ENCODE results near the gene DENND6A.
A peak's percentile ranks its signal among the peaks of the same experiment; 100 is the strongest.

DENND6A gene

GRCh38 chr3:57596495-57597126, 96.3 kb downstream of the DENND6A start:
- Histone ChIP-seq H3K27ac (ENCODE audit: low read depth, low read length) (peak overlapping the region; percentile 97), H2AK5ac (ENCODE audit: low read length) (no peak overlapping the region), H3K56ac (ENCODE audit: low read length) (peak overlapping the region; percentile 96), H3K4me3 (ENCODE audit: low read length) (peak overlapping the region; percentile 99), H3K4me1 (ENCODE audit: control insufficient read depth, low read depth, low read length) (no peaks in the 10 kb centered on the region), H3K79me2 (ENCODE audit: control insufficient read depth, insufficient read depth, low read length) (peaks cover 49% of the 10 kb centered on the region), H3K4ac (ENCODE audit: low read depth, low read length) (peak overlapping the region; percentile 8), H4K5ac (ENCODE audit: low read length) (no peak overlapping the region), H2BK5ac (ENCODE audit: low read length) (peak overlapping the region; percentile 98), H3K36me3 (ENCODE audit: control insufficient read depth, insufficient read depth, low read length) (no peaks in the 10 kb centered on the region), H2BK15ac (replicated peaks; ENCODE audit: low read depth) (no peak overlapping the region), H3K18ac (ENCODE audit: low read length) (peak overlapping the region; percentile 46), H3K23ac (ENCODE audit: low read length) (peak overlapping the region; percentile 94), H2BK120ac (ENCODE audit: low read depth, low read length) (no peak overlapping the region), H3K9ac (ENCODE audit: low read length) (peak overlapping the region; percentile 100), H3K4me2 (ENCODE audit: low read length) (peak overlapping the region; percentile 56), H3K79me1 (ENCODE audit: low read length) (no peaks in the 10 kb centered on the region), H3K27me3 (ENCODE audit: insufficient read depth, low read length, poor library complexity) (no peaks in the 10 kb centered on the region), H4K8ac (ENCODE audit: low read depth, low read length) (no peak overlapping the region)
- peak; percentile 83 for DNase-seq
- WGBS (ENCODE audit: extremely low coverage, insufficient coverage, low lambda C conversion rate), result no CpG with 5 or more reads among the region's 31 CpGs

GRCh38 chr3:57594576-57594975, 98.3 kb downstream of the DENND6A start:
- Histone ChIP-seq H3K4ac (ENCODE audit: low read depth, low read length) (no peak overlapping the region), H3K36me3 (ENCODE audit: control insufficient read depth, insufficient read depth, low read length) (no peaks in the 10 kb centered on the region), H2BK15ac (replicated peaks; ENCODE audit: low read depth) (no peak overlapping the region), H3K23ac (ENCODE audit: low read length) (no peak overlapping the region), H4K5ac (ENCODE audit: low read length) (no peak overlapping the region), H3K18ac (ENCODE audit: low read length) (no peak overlapping the region), H3K79me1 (ENCODE audit: low read length) (no peaks in the 10 kb centered on the region), H3K4me1 (ENCODE audit: control insufficient read depth, low read depth, low read length) (no peaks in the 10 kb centered on the region), H3K27me3 (ENCODE audit: insufficient read depth, low read length, poor library complexity) (no peaks in the 10 kb centered on the region), H3K4me3 (ENCODE audit: low read length) (no peak overlapping the region), H3K79me2 (ENCODE audit: control insufficient read depth, insufficient read depth, low read length) (peaks cover 63% of the 10 kb centered on the region), H4K8ac (ENCODE audit: low read depth, low read length) (no peak overlapping the region), H2AK5ac (ENCODE audit: low read length) (no peak overlapping the region), H3K27ac (ENCODE audit: low read depth, low read length) (no peak overlapping the region), H3K4me2 (ENCODE audit: low read length) (no peak overlapping the region), H3K9ac (ENCODE audit: low read length) (no peak overlapping the region), H2BK5ac (ENCODE audit: low read length) (no peak overlapping the region), H2BK120ac (ENCODE audit: low read depth, low read length) (no peak overlapping the region), H3K56ac (ENCODE audit: low read length) (no peak overlapping the region)
- WGBS (ENCODE audit: extremely low coverage, insufficient coverage, low lambda C conversion rate), result no CpG with 5 or more reads among the region's 5 CpGs
- no peak for DNase-seq

GRCh38 chr3:57594144-57594543, 98.7 kb downstream of the DENND6A start:
- no peaks in the 10 kb centered on the region for H3K79me1 ChIP-seq (ENCODE audit: low read length)
- H3K9ac ChIP-seq (ENCODE audit: low read length), result no peak overlapping the region
- H3K4me3 ChIP-seq (ENCODE audit: low read length), result no peak overlapping the region
- no peak overlapping the region for H4K5ac ChIP-seq (ENCODE audit: low read length)
- H3K4ac ChIP-seq (ENCODE audit: low read depth, low read length), result no peak overlapping the region
- H3K4me2 ChIP-seq (ENCODE audit: low read length), result no peak overlapping the region
- no peaks in the 10 kb centered on the region for H3K27me3 ChIP-seq (ENCODE audit: insufficient read depth, low read length, poor library complexity)
- H3K23ac ChIP-seq (ENCODE audit: low read length), result no peak overlapping the region
- H3K18ac ChIP-seq (ENCODE audit: low read length), result no peak overlapping the region
- H3K56ac ChIP-seq (ENCODE audit: low read length), result no peak overlapping the region
- H3K4me1 ChIP-seq (ENCODE audit: control insufficient read depth, low read depth, low read length), result no peaks in the 10 kb centered on the region
- no peak overlapping the region for H3K27ac ChIP-seq (ENCODE audit: low read depth, low read length)
- DNase-seq, result no peak
- H4K8ac ChIP-seq (ENCODE audit: low read depth, low read length), result no peak overlapping the region
- H3K79me2 ChIP-seq (ENCODE audit: control insufficient read depth, insufficient read depth, low read length), result peaks cover 67% of the 10 kb centered on the region
- H2BK5ac ChIP-seq (ENCODE audit: low read length), result no peak overlapping the region
- WGBS (ENCODE audit: extremely low coverage, insufficient coverage, low lambda C conversion rate), result no CpG with 5 or more reads among the region's 4 CpGs
- no peaks in the 10 kb centered on the region for H3K36me3 ChIP-seq (ENCODE audit: control insufficient read depth, insufficient read depth, low read length)
- no peak overlapping the region for H2BK15ac ChIP-seq (replicated peaks; ENCODE audit: low read depth)
- H2AK5ac ChIP-seq (ENCODE audit: low read length), result no peak overlapping the region
- no peak overlapping the region for H2BK120ac ChIP-seq (ENCODE audit: low read depth, low read length)

GRCh38 chr3:57592306-57592705, 100.6 kb downstream of the DENND6A start:
- no peak overlapping the region for H2BK5ac ChIP-seq (ENCODE audit: low read length)
- H3K27ac ChIP-seq (ENCODE audit: low read depth, low read length), result no peak overlapping the region
- no peak overlapping the region for H2AK5ac ChIP-seq (ENCODE audit: low read length)
- H2BK120ac ChIP-seq (ENCODE audit: low read depth, low read length), result no peak overlapping the region
- no peaks in the 10 kb centered on the region for H3K36me3 ChIP-seq (ENCODE audit: control insufficient read depth, insufficient read depth, low read length)
- no CpG with 5 or more reads among the region's 6 CpGs for whole genome bisulfite sequencing (ENCODE audit: extremely low coverage, insufficient coverage, low lambda C conversion rate)
- H4K5ac ChIP-seq (ENCODE audit: low read length), result no peak overlapping the region
- H3K4me2 ChIP-seq (ENCODE audit: low read length), result no peak overlapping the region
- peaks cover 79% of the 10 kb centered on the region for H3K79me2 ChIP-seq (ENCODE audit: control insufficient read depth, insufficient read depth, low read length)
- no peak overlapping the region for H3K56ac ChIP-seq (ENCODE audit: low read length)
- no peak overlapping the region for H3K23ac ChIP-seq (ENCODE audit: low read length)
- H3K4me3 ChIP-seq (ENCODE audit: low read length), result no peak overlapping the region
- DNase-seq, result no peak
- H3K4me1 ChIP-seq (ENCODE audit: control insufficient read depth, low read depth, low read length), result no peaks in the 10 kb centered on the region
- no peaks in the 10 kb centered on the region for H3K79me1 ChIP-seq (ENCODE audit: low read length)
- H3K18ac ChIP-seq (ENCODE audit: low read length), result no peak overlapping the region
- no peak overlapping the region for H3K4ac ChIP-seq (ENCODE audit: low read depth, low read length)
- no peak overlapping the region for H2BK15ac ChIP-seq (replicated peaks; ENCODE audit: low read depth)
- H3K9ac ChIP-seq (ENCODE audit: low read length), result no peak overlapping the region
- H3K27me3 ChIP-seq (ENCODE audit: insufficient read depth, low read length, poor library complexity), result no peaks in the 10 kb centered on the region
- H4K8ac ChIP-seq (ENCODE audit: low read depth, low read length), result no peak overlapping the region

DNA sequence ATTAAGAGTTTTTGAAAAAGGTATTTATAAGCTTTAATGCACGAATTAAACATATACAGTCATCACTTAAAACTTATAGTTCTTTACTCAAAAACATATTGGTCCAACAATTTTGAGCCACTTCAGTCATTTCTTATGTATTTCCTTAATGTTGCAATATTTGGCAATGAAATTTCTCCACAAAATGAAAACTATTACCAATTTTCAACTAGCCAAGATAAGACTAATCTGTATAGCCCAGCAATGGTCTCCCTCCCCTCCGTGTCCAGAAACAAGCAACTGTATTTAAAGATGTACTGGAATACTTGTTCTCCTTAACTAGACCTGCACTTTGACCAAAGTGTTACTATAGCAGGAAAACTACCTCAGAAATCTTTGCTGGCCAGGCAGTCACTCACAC, 105.0 kb downstream of the DENND6A start:
- H3K4me1 ChIP-seq (ENCODE audit: control insufficient read depth, low read depth, low read length), result no peaks in the 10 kb centered on the region
- H2BK15ac ChIP-seq (replicated peaks; ENCODE audit: low read depth), result no peak overlapping the region
- H2BK120ac ChIP-seq (ENCODE audit: low read depth, low read length), result no peak overlapping the region
- no peaks in the 10 kb centered on the region for H3K27me3 ChIP-seq (ENCODE audit: insufficient read depth, low read length, poor library complexity)
- H3K79me1 ChIP-seq (ENCODE audit: low read length), result peaks cover under 1% of the 10 kb centered on the region
- no peak overlapping the region for H3K18ac ChIP-seq (ENCODE audit: low read length)
- H3K36me3 ChIP-seq (ENCODE audit: control insufficient read depth, insufficient read depth, low read length), result no peaks in the 10 kb centered on the region
- no CpG with 5 or more reads among the region's 2 CpGs for WGBS (ENCODE audit: extremely low coverage, insufficient coverage, low lambda C conversion rate)
- DNase-seq, result no peak
- no peak overlapping the region for H3K56ac ChIP-seq (ENCODE audit: low read length)
- no peak overlapping the region for H3K4ac ChIP-seq (ENCODE audit: low read depth, low read length)
- no peak overlapping the region for H3K9ac ChIP-seq (ENCODE audit: low read length)
- no peak overlapping the region for H4K5ac ChIP-seq (ENCODE audit: low read length)
- H3K4me3 ChIP-seq (ENCODE audit: low read length), result no peak overlapping the region
- H3K4me2 ChIP-seq (ENCODE audit: low read length), result no peak overlapping the region
- H3K27ac ChIP-seq (ENCODE audit: low read depth, low read length), result no peak overlapping the region
- H3K79me2 ChIP-seq (ENCODE audit: control insufficient read depth, insufficient read depth, low read length), result peaks cover 64% of the 10 kb centered on the region
- H3K23ac ChIP-seq (ENCODE audit: low read length), result no peak overlapping the region
- no peak overlapping the region for H2AK5ac ChIP-seq (ENCODE audit: low read length)
- H2BK5ac ChIP-seq (ENCODE audit: low read length), result no peak overlapping the region
- no peak overlapping the region for H4K8ac ChIP-seq (ENCODE audit: low read depth, low read length)

- H3K27me3 ChIP-seq (ENCODE audit: insufficient read depth, low read length, poor library complexity), result no peaks in the 10 kb centered on the region
- no peak overlapping the region for H3K4ac ChIP-seq (ENCODE audit: low read depth, low read length)
- H2BK120ac ChIP-seq (ENCODE audit: low read depth, low read length), result no peak overlapping the region
- peaks cover 57% of the 10 kb centered on the region for H3K79me2 ChIP-seq (ENCODE audit: control insufficient read depth, insufficient read depth, low read length)
- DNase-seq, result no peak
- no peak overlapping the region for H2AK5ac ChIP-seq (ENCODE audit: low read length)
- H2BK5ac ChIP-seq (ENCODE audit: low read length), result no peak overlapping the region
- H3K4me1 ChIP-seq (ENCODE audit: control insufficient read depth, low read depth, low read length), result no peaks in the 10 kb centered on the region
- H2BK15ac ChIP-seq (replicated peaks; ENCODE audit: low read depth), result no peak overlapping the region
- no peak overlapping the region for H3K9ac ChIP-seq (ENCODE audit: low read length)
- no peak overlapping the region for H4K8ac ChIP-seq (ENCODE audit: low read depth, low read length)
- H3K4me3 ChIP-seq (ENCODE audit: low read length), result no peak overlapping the region
- no peak overlapping the region for H3K4me2 ChIP-seq (ENCODE audit: low read length)
- H3K27ac ChIP-seq (ENCODE audit: low read depth, low read length), result no peak overlapping the region
- no peak overlapping the region for H3K23ac ChIP-seq (ENCODE audit: low read length)
- H3K79me1 ChIP-seq (ENCODE audit: low read length), result peaks cover 3% of the 10 kb centered on the region
- no peak overlapping the region for H3K56ac ChIP-seq (ENCODE audit: low read length)
- no peak overlapping the region for H4K5ac ChIP-seq (ENCODE audit: low read length)
- no peaks in the 10 kb centered on the region for H3K36me3 ChIP-seq (ENCODE audit: control insufficient read depth, insufficient read depth, low read length)
- no peak overlapping the region for H3K18ac ChIP-seq (ENCODE audit: low read length)
- WGBS (ENCODE audit: extremely low coverage, insufficient coverage, low lambda C conversion rate), result no CpG with 5 or more reads among the region's 6 CpGs
These were observed 106.1 kb downstream of the DENND6A start for GRCh38 chr3:57586778-57587177.
